Cardiac muscle cell (in vitro differentiated cells and primary cell): ENCODE measurements around the gene HDAC4. TPM values are rescaled to one million over a fixed set of nuclear protein-coding genes. Genes with fewer than 3 reads are reported as not detected.

Experiments used
- DNase-seq, 2 donors: peaks; one replicate each; pipeline versions ENCODE4 v3.0.0 to v3.0.0-alpha.2; 2010 to 2017; ENCODE audit warnings: low read depth in 1 of 2, low spot score in 1 of 2
- H3K27ac ChIP-seq: fragments of 200-600 bp; sonication (generic); 2 replicates; pipeline ENCODE4 v1.5.1; 2016
- H3K27me3 ChIP-seq: fragments of 200-600 bp; sonication (generic); 2 replicates; pipeline ENCODE4 v1.6.0; 2016; ENCODE audit warnings: control low read depth
- H3K36me3 ChIP-seq: fragments of 200-600 bp; sonication (generic); 2 replicates; pipeline ENCODE4 v1.5.1; 2016; ENCODE audit warnings: control low read depth
- H3K4me1 ChIP-seq: fragments of 200-600 bp; sonication (generic); 2 replicates; pipeline ENCODE4 v1.8.1; 2017; ENCODE audit warnings: low read depth, mild to moderate bottlenecking, mixed run types
- H3K4me3 ChIP-seq: fragments of 200-600 bp; sonication (generic); 2 replicates; pipeline ENCODE4 v1.5.1; 2016; ENCODE audit warnings: mild to moderate bottlenecking
- H3K9me3 ChIP-seq: fragments of 200-600 bp; sonication (generic); 2 replicates; pipeline ENCODE4 v1.5.1; 2017; ENCODE audit warnings: low read depth, mild to moderate bottlenecking, control low read depth
- polyA plus RNA-seq: library from polyadenylated mRNA; unstranded; fragments of >200 nt; fragmentation: Nextera tagmentation; extraction: Ambion mirVana; gene quantifications from 2 replicates; pipeline ENCODE4 v1.2.1, GENCODE V29; 2016
- total RNA-seq: library from RNA; depleted of rRNA; stranded (reverse); fragments of >200 nt; gene quantifications from 2 replicates; pipeline ENCODE4 v1.2.3, GENCODE V29; 2016
- TF ChIP-seq, protein P1 (sequence below): IDR thresholded peaks from 2 replicates; pipeline ENCODE4 v1.5.1; 2012; ENCODE audit warnings: low read depth, mild to moderate bottlenecking, low read length

HDAC4 gene
- total and polyA plus RNA-seq, 2 experiments from 2014 or later = 7.0 to 41.6 TPM

DNA sequence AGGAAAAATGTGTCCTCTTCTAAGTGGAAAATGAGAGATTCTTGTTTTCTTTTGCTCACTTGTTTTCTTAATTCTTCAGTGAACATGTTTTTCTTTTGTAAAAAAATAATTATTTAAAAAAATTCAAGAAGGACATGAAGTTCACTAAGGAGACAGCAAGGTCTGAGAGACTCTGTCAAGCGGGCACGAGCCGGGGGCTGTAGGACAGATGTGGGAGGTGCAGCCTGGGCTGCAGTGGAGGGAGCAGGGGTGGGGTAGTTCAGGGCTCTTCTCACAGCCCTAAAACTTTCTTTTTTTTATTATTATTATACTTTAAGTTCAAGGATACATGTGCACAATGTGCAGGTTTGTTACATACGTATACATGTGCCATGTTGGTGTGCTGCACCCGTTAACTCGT is 4.3 kb upstream of the HDAC4 start:
- Histone ChIP-seq H3K27ac (no peak overlapping the region), H3K36me3 (no peaks in the 10 kb centered on the region), H3K27me3 (no peaks in the 10 kb centered on the region), H3K4me3 (no peak overlapping the region), H3K4me1 (peaks cover 6% of the 10 kb centered on the region), H3K9me3 (no peaks in the 10 kb centered on the region)
- no peak for DNase-seq
- TF ChIP-seq, protein P1, sequence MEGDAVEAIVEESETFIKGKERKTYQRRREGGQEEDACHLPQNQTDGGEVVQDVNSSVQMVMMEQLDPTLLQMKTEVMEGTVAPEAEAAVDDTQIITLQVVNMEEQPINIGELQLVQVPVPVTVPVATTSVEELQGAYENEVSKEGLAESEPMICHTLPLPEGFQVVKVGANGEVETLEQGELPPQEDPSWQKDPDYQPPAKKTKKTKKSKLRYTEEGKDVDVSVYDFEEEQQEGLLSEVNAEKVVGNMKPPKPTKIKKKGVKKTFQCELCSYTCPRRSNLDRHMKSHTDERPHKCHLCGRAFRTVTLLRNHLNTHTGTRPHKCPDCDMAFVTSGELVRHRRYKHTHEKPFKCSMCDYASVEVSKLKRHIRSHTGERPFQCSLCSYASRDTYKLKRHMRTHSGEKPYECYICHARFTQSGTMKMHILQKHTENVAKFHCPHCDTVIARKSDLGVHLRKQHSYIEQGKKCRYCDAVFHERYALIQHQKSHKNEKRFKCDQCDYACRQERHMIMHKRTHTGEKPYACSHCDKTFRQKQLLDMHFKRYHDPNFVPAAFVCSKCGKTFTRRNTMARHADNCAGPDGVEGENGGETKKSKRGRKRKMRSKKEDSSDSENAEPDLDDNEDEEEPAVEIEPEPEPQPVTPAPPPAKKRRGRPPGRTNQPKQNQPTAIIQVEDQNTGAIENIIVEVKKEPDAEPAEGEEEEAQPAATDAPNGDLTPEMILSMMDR = no peak

DNA sequence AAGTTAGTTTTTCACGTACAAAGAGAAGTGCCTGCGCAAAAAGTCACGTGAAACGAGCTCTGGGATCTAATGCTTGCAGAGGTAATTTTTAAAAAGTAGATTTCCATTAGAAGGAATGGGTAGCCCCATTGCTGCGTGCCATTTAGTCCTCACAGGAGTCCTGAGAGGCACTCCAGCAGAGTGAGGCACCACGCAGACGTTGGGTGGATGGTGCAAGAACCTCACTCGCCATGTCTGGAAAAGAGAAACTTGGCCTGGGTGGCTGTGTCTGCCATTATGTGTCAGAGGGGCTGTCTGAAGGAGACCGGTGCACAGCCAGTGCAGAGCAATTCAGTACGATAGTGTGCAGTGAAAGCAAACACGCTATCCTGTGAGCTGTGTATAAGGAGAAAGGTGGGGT is 1.8 kb upstream of the HDAC4 start:
- Histone ChIP-seq H3K4me3 (no peak overlapping the region), H3K4me1 (peaks cover 16% of the 10 kb centered on the region), H3K27me3 (no peaks in the 10 kb centered on the region), H3K9me3 (no peaks in the 10 kb centered on the region), H3K36me3 (no peaks in the 10 kb centered on the region), H3K27ac (no peak overlapping the region)
- TF ChIP-seq, protein P1 = no peak
- DNase-seq = no peak

- Histone ChIP-seq H3K4me3 (peak overlapping the region; percentile 57), H3K27me3 (no peaks in the 10 kb centered on the region), H3K4me1 (peaks cover 17% of the 10 kb centered on the region), H3K36me3 (no peaks in the 10 kb centered on the region), H3K27ac (peak overlapping the region; percentile 99), H3K9me3 (no peaks in the 10 kb centered on the region)
- no peak for DNase-seq
- TF ChIP-seq, protein P1 = no peak
Observed at GRCh38 chr2:239401881-239402233, 1.0 kb upstream of the HDAC4 start.

GRCh38 chr2:239401067-239401880 is 454 bp upstream of the HDAC4 start:
- peak overlapping the region; percentile 57 for H3K4me3 ChIP-seq
- no peaks in the 10 kb centered on the region for H3K27me3 ChIP-seq
- peak overlapping the region; percentile 99 for H3K27ac ChIP-seq
- peak; percentile 98 to 100 for DNase-seq
- H3K36me3 ChIP-seq = no peaks in the 10 kb centered on the region
- TF ChIP-seq, protein P1 = no peak
- H3K9me3 ChIP-seq = no peaks in the 10 kb centered on the region
- peaks cover 23% of the 10 kb centered on the region for H3K4me1 ChIP-seq

GRCh38 chr2:239399921-239400595 is 762 bp downstream of the HDAC4 start:
- no peaks in the 10 kb centered on the region for H3K36me3 ChIP-seq
- H3K27me3 ChIP-seq = no peaks in the 10 kb centered on the region
- peak overlapping the region; percentile 66 for H3K4me3 ChIP-seq
- H3K27ac ChIP-seq = no peak overlapping the region
- peaks cover 30% of the 10 kb centered on the region for H3K4me1 ChIP-seq
- peak; percentile 10 to 23 for DNase-seq
- no peaks in the 10 kb centered on the region for H3K9me3 ChIP-seq
- TF ChIP-seq, protein P1 = no peak
